Stomach (tissue), 4 donors: ENCODE results near the gene PCBP3.

Source experiments
- EP300 ChIP-seq: sonication (generic); formaldehyde crosslinking; IDR thresholded peaks from one replicate; pipeline ENCODE4 v1.6.1; 2017; ENCODE audit warnings: antibody characterized with exemption
- TF ChIP-seq, protein P1 (sequence below), 7 experiments: fragments of 450-650 bp in 4 of 7; fragments of 200-600 bp in 3 of 7; sonication (generic) in 3 of 7; IDR thresholded peaks; one replicate each; pipeline ENCODE4 v1.5.1; 2016 to 2019; ENCODE audit warnings: antibody characterized with exemption in 7 of 7, control low read depth in 2 of 7, mild to moderate bottlenecking in 1 of 7

DNA sequence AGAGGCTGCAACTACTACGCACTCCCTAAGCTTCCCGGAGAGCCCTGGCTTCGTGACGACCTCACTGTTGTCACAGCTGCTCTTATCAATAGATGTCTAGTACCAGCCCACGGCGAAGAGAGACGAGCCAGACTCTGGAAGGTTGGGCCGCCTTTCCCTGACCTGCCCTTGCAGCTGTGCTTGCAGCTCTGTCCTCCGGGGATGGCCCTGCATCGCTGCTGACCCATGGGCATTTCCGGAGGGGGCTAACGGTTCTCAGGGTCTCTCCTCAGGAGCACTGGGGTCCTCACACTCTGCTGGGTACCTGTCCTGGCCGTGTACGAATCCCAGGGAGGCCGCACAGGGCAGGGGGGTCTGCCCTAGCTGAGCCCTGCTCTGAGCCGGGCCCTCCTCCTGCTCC, 244.3 kb downstream of the PCBP3 start:
- TF ChIP-seq, protein P1, sequence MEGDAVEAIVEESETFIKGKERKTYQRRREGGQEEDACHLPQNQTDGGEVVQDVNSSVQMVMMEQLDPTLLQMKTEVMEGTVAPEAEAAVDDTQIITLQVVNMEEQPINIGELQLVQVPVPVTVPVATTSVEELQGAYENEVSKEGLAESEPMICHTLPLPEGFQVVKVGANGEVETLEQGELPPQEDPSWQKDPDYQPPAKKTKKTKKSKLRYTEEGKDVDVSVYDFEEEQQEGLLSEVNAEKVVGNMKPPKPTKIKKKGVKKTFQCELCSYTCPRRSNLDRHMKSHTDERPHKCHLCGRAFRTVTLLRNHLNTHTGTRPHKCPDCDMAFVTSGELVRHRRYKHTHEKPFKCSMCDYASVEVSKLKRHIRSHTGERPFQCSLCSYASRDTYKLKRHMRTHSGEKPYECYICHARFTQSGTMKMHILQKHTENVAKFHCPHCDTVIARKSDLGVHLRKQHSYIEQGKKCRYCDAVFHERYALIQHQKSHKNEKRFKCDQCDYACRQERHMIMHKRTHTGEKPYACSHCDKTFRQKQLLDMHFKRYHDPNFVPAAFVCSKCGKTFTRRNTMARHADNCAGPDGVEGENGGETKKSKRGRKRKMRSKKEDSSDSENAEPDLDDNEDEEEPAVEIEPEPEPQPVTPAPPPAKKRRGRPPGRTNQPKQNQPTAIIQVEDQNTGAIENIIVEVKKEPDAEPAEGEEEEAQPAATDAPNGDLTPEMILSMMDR (IDR thresholded peaks at IDR 0.05), result no peak
- no peak for TF ChIP-seq EP300
